HepG2 (cell line): Measurements from ENCODE around the gene TMEM167B. TPM values are rescaled to one million over a fixed set of nuclear protein-coding genes. Genes with fewer than 3 reads are reported as not detected.
A peak's percentile ranks its signal among the peaks of the same experiment; 100 is the strongest.

Source experiments
- ETV6 ChIP-seq: sonication (generic); formaldehyde crosslinking; conservative IDR thresholded peaks from 2 replicates; pipeline ENCODE4 v1.4.0; 2020; ENCODE audit warnings: missing genetic modification reagents
- HOXA5 ChIP-seq: sonication (generic); formaldehyde crosslinking; IDR thresholded peaks from 2 replicates; pipeline ENCODE4 v1.4.0; 2020; ENCODE audit warnings: missing genetic modification reagents
- JUNB ChIP-seq: sonication (generic); formaldehyde crosslinking; IDR thresholded peaks from 2 replicates; pipeline ENCODE4 v1.8.0; 2022; ENCODE audit warnings: missing genetic modification reagents, mild to moderate bottlenecking, borderline replicate concordance
- KDM6A ChIP-seq: IDR thresholded peaks from 2 replicates; pipeline ENCODE4 v1.6.1; 2016; ENCODE audit warnings: low read depth
- MBD4 ChIP-seq: IDR thresholded peaks from 2 replicates; pipeline ENCODE4 v1.6.1; 2012; ENCODE audit warnings: low read length, inconsistent platforms, borderline replicate concordance
- PCBP1 ChIP-seq: fragments of 200-400 bp; formaldehyde crosslinking; IDR thresholded peaks from 2 replicates; pipeline ENCODE4 v1.6.1; 2017; ENCODE audit warnings: mild to moderate bottlenecking, low read depth, low read length, borderline replicate concordance
- POGK ChIP-seq: sonication (generic); formaldehyde crosslinking; conservative IDR thresholded peaks from 2 replicates; pipeline ENCODE4 v1.8.0; 2022; ENCODE audit warnings: mild to moderate bottlenecking, moderate library complexity, missing genetic modification reagents
- U2AF2 ChIP-seq: fragments of 200-400 bp; formaldehyde crosslinking; IDR thresholded peaks from 2 replicates; pipeline ENCODE4 v1.6.1; 2017; ENCODE audit warnings: low read depth, mild to moderate bottlenecking, low read length
- ZBTB7B ChIP-seq: sonication (generic); formaldehyde crosslinking; IDR thresholded peaks from 2 replicates; pipeline ENCODE4 v1.4.0; 2020; ENCODE audit warnings: missing genetic modification reagents
- ZNF3 ChIP-seq: IDR thresholded peaks from 2 replicates; pipeline ENCODE4 v1.7.0; 2017; ENCODE audit warnings: inconsistent platforms
- ZNF354B ChIP-seq: sonication (generic); formaldehyde crosslinking; IDR thresholded peaks from 2 replicates; pipeline ENCODE4 v1.8.0; 2022; ENCODE audit warnings: mild to moderate bottlenecking, missing genetic modification reagents
- ZNF512 ChIP-seq: sonication (generic); formaldehyde crosslinking; IDR thresholded peaks from 2 replicates; pipeline ENCODE4 v1.4.0; 2020; ENCODE audit warnings: mild to moderate bottlenecking, missing genetic modification reagents
- ZNF530 ChIP-seq: sonication (generic); formaldehyde crosslinking; IDR thresholded peaks from 2 replicates; pipeline ENCODE4 v1.5.0; 2020; ENCODE audit warnings: low read depth, mild to moderate bottlenecking, missing genetic modification reagents
- ZNF562 ChIP-seq: sonication (generic); formaldehyde crosslinking; IDR thresholded peaks from 2 replicates; pipeline ENCODE4 v1.8.0; 2022; ENCODE audit warnings: missing genetic modification reagents, borderline replicate concordance
- ZNF567 ChIP-seq: sonication (generic); formaldehyde crosslinking; IDR thresholded peaks from 2 replicates; pipeline ENCODE4 v1.8.1; 2023; ENCODE audit warnings: mild to moderate bottlenecking, missing genetic modification reagents, borderline replicate concordance
- ZNF704 ChIP-seq: sonication (generic); formaldehyde crosslinking; IDR thresholded peaks from 2 replicates; pipeline ENCODE4 v1.8.1; 2023; ENCODE audit warnings: mild to moderate bottlenecking, inconsistent platforms, moderate library complexity, missing genetic modification reagents, borderline replicate concordance
- polyA plus RNA-seq, 8 experiments: library from polyadenylated mRNA; depleted of rRNA in 3 of 8; stranded (reverse) in 7 of 8; unstranded in 1 of 8; fragments of >200 nt; fragmentation: Illumina TruSeq in 4 of 8; extraction: Trizol in 4 of 8; gene quantifications; 2 replicates each; pipeline versions ENCODE4 v1.2.1 to v1.2.3, GENCODE V29; 2011 to 2016; ENCODE audit warnings: low read depth in 4 of 8, missing spikeins in 1 of 8, mixed read lengths in 1 of 8; ENCODE audit not compliant: insufficient read depth in 1 of 8
- total RNA-seq, 5 experiments: library from RNA; depleted of rRNA; stranded (reverse); fragments of >200 nt; fragmentation: Illumina TruSeq; extraction: Trizol; gene quantifications; 2 replicates each; pipeline ENCODE4 v1.2.3, GENCODE V29; 2016; ENCODE audit warnings: low read depth in 1 of 5
- TF ChIP-seq, protein P1 (sequence below): sonication (generic); formaldehyde crosslinking; IDR thresholded peaks from 2 replicates; pipeline ENCODE4 v1.5.1; 2020; ENCODE audit warnings: mild to moderate bottlenecking, missing genetic modification reagents
- TF ChIP-seq, protein P2 (sequence below): IDR thresholded peaks from 2 replicates; pipeline ENCODE4 v1.6.1; 2016
- TF ChIP-seq, protein P3 (sequence below): sonication (generic); formaldehyde crosslinking; IDR thresholded peaks from 2 replicates; pipeline ENCODE4 v1.5.0; 2020; ENCODE audit warnings: mild to moderate bottlenecking, missing genetic modification reagents

Gene TMEM167B
- total and polyA plus RNA-seq, 2 of the 13 experiments (the other 11 are each of a cell fraction or from before 2014, with no cell fraction given): 9.5 to 22.4 TPM

GRCh38 chr1:109099938-109100773, 9.6 kb downstream of the TMEM167B start (continued):
- TF ChIP-seq, protein P1, sequence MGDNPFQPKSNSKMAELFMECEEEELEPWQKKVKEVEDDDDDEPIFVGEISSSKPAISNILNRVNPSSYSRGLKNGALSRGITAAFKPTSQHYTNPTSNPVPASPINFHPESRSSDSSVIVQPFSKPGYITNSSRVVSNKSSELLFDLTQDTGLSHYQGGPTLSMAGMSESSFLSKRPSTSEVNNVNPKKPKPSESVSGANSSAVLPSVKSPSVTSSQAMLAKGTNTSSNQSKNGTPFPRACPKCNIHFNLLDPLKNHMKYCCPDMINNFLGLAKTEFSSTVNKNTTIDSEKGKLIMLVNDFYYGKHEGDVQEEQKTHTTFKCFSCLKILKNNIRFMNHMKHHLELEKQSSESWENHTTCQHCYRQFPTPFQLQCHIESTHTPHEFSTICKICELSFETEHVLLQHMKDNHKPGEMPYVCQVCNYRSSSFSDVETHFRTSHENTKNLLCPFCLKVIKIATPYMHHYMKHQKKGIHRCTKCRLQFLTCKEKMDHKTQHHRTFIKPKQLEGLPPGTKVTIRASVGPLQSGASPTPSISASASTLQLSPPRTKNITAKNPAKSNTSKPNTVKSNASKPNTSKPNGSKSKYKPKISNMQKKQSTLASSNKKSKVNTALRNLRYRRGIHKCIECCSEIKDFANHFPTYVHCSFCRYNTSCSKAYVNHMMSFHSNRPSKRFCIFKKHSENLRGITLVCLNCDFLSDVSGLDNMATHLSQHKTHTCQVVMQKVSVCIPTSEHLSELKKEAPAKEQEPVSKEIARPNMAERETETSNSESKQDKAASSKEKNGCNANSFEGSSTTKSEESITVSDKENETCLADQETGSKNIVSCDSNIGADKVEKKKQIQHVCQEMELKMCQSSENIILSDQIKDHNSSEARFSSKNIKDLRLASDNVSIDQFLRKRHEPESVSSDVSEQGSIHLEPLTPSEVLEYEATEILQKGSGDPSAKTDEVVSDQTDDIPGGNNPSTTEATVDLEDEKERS (CRISPR knock-in tag): peak; percentile 63; the same call in 1 of the 2 replicates
- no peak for TF ChIP-seq KDM6A (CRISPR knock-in tag)
- no peak for TF ChIP-seq ZNF512
- TF ChIP-seq ZNF567: peak; percentile 26; the same call in 1 of the 2 replicates
- TF ChIP-seq PCBP1: 0 out of 2 replicates have a peak, but pooled peaks have one; percentile 67
- TF ChIP-seq ZNF354B: no peak; the same call in 1 of the 2 replicates
- peak; percentile 94 for TF ChIP-seq POGK (CRISPR knock-in tag)
- TF ChIP-seq HOXA5: no peak; the same call in 1 of the 2 replicates
- TF ChIP-seq ZNF3: peak; percentile 16; the same call in 1 of the 2 replicates
- TF ChIP-seq, protein P2, sequence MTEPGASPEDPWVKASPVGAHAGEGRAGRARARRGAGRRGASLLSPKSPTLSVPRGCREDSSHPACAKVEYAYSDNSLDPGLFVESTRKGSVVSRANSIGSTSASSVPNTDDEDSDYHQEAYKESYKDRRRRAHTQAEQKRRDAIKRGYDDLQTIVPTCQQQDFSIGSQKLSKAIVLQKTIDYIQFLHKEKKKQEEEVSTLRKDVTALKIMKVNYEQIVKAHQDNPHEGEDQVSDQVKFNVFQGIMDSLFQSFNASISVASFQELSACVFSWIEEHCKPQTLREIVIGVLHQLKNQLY: peak; percentile 76
- no peak; the same call in 1 of the 2 replicates for TF ChIP-seq ZNF704 (CRISPR knock-in tag)
- no peak for TF ChIP-seq MBD4
- TF ChIP-seq ZNF530: no peak
- no peak for TF ChIP-seq ZNF562 (CRISPR knock-in tag)
- TF ChIP-seq, protein P3, sequence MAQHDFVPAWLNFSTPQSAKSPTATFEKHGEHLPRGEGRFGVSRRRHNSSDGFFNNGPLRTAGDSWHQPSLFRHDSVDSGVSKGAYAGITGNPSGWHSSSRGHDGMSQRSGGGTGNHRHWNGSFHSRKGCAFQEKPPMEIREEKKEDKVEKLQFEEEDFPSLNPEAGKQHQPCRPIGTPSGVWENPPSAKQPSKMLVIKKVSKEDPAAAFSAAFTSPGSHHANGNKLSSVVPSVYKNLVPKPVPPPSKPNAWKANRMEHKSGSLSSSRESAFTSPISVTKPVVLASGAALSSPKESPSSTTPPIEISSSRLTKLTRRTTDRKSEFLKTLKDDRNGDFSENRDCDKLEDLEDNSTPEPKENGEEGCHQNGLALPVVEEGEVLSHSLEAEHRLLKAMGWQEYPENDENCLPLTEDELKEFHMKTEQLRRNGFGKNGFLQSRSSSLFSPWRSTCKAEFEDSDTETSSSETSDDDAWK (CRISPR knock-in tag): no peak
- TF ChIP-seq JUNB: peak; percentile 71; the same call in 1 of the 2 replicates
- peak; percentile 78 for TF ChIP-seq ZBTB7B (CRISPR knock-in tag)
- no peak for TF ChIP-seq U2AF2
- TF ChIP-seq ETV6 (CRISPR knock-in tag): peak; percentile 91
